Spleen (tissue), 7 donors: ENCODE measurements around the gene SPACA7.

Experiments used
- POLR2A ChIP-seq, 3 donors: fragments of 450-650 bp; IDR thresholded peaks; one replicate each; pipeline ENCODE4 v1.5.1; 2017; ENCODE audit warnings: antibody characterized with exemption in 3 of 3, mild to moderate bottlenecking in 1 of 3
- POLR2AphosphoS5 ChIP-seq, 3 donors: sonication (generic); formaldehyde crosslinking; IDR thresholded peaks; one replicate each; pipeline ENCODE4 v1.5.1; 2017; ENCODE audit warnings: antibody characterized with exemption in 3 of 3
- TF ChIP-seq, protein P1 (sequence below), 11 experiments: fragments of 200-600 bp in 7 of 11; fragments of 450-650 bp in 4 of 11; sonication (generic) in 4 of 11; IDR thresholded peaks in 8 of 11; conservative IDR thresholded peaks in 3 of 11; 1 replicate in 7 of 11; 2 replicates in 4 of 11; pipeline versions ENCODE4 v1.4.0 to v1.8.0; 2016 to 2021; ENCODE audit warnings: antibody characterized with exemption in 11 of 11, inconsistent platforms in 4 of 11, mild to moderate bottlenecking in 1 of 11
- donor health status: DM: no; HTN: no; CAD: no; lungs with moderate emphysema.
- donor health status: DM: no; HTN: no; CAD: no.
- donor health status: DM: no; HTN: no; CAD: no.

DNA sequence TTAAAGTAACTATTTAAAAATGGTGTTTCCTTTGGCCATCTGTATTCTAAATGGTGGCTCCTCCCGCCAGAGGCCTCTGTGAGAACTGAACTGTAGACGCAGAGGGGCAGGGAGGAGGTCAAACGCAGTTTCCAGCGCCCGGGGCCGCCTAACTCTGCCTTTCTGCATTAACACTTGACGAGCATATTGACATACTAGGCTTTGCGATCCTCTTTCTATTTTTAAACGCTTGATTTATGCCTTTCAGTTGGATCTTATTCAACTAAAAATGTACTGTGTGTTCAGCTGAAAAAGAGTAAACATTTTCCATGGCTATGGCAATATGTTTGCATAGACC lies 74.7 kb downstream of the SPACA7 start:
- TF ChIP-seq, protein P1, sequence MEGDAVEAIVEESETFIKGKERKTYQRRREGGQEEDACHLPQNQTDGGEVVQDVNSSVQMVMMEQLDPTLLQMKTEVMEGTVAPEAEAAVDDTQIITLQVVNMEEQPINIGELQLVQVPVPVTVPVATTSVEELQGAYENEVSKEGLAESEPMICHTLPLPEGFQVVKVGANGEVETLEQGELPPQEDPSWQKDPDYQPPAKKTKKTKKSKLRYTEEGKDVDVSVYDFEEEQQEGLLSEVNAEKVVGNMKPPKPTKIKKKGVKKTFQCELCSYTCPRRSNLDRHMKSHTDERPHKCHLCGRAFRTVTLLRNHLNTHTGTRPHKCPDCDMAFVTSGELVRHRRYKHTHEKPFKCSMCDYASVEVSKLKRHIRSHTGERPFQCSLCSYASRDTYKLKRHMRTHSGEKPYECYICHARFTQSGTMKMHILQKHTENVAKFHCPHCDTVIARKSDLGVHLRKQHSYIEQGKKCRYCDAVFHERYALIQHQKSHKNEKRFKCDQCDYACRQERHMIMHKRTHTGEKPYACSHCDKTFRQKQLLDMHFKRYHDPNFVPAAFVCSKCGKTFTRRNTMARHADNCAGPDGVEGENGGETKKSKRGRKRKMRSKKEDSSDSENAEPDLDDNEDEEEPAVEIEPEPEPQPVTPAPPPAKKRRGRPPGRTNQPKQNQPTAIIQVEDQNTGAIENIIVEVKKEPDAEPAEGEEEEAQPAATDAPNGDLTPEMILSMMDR (IDR thresholded peaks at IDR 0.05 in 8 of 11, conservative IDR thresholded peaks at IDR 0.05 in 3 of 11), result no peak
- TF ChIP-seq POLR2A (IDR thresholded peaks at IDR 0.05) (no peak), POLR2AphosphoS5 (IDR thresholded peaks at IDR 0.05) (no peak)
